ENCODE data around the gene RNU7-1. TPM values are rescaled to one million over a fixed set of nuclear protein-coding genes. Genes with fewer than 3 reads are reported as not detected.
A peak's percentile ranks its signal among the peaks of the same experiment; 100 is the strongest.

The RNU7-1 gene
- total and polyA plus RNA-seq, 12 donors, result not detected

- H3K4me1 ChIP-seq (replicated peaks in 1 of 2), result peaks cover 10 to 24% of the 10 kb centered on the region in 2 donors
- DNase-seq, result peak in 2 of 7 donors; percentile 1 to 15
- H3K27me3 ChIP-seq, result no peaks in the 10 kb centered on the region
- H3K9me3 ChIP-seq (replicated peaks in 1 of 3), result no peaks in the 10 kb centered on the region
- peak overlapping the region in 1 of 4 donors; percentile 33 for H3K4me3 ChIP-seq
- peak overlapping the region in 3 of 5 donors; percentile 7 to 83 (median 68) for H3K27ac ChIP-seq
- WGBS, 4 donors, result 68 to 75% (median 70%) methylated on average over 4 to 22 of the region's 22 CpGs
- TF ChIP-seq POLR2A (IDR thresholded peaks at IDR 0.05) (no peak), CTCF (IDR thresholded peaks at IDR 0.05) (no peak)
- intact Hi-C loops (cut with DNase I), result loop anchor here (10.0 kb wide), 2 partner anchors 77 to 163 kb away; partner anchors contain the start of gene SPSB2 (in 1 of the 2)
- no peaks in the 10 kb centered on the region for H3K36me3 ChIP-seq (replicated peaks in 1 of 2)
Measured at GRCh38 chr12:6952121-6952862, 8.7 kb downstream of the RNU7-1 start.

DNA sequence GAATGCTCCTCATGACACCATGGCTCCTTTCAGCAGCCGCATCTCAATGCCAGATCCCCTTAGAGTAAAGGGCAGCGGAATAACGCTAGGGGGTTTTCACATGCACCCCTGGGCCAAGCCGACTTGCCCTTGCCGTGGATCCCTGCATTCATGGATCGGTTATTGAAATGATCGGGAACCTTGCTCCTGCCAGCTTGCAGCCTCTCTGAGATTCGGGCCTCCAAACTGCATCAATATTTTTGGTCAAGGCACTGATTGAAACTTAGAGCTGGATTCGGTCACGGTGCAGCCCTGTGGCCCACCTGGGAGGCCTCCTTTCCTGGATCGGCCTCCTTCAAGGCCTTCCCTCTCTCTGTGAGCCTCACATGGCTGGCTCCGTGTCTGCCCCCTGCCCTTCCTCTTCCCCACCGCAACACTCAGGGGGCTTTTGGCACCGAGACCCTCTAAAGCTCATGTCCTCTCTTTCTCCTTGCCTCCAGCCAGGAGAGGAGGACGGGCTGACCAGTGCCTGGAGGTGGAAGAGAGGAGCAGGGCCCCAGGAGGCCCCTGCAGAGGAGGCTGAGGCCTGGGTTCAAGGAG lies 9.3 kb downstream of the RNU7-1 start:
- Histone ChIP-seq H3K27ac (peak overlapping the region in 4 of 5 donors; percentile 8 to 83 (median 41)), H3K4me1 (replicated peaks in 1 of 2) (peaks cover 10 to 26% of the 10 kb centered on the region in 2 donors), H3K4me3 (peak overlapping the region in 1 of 4 donors; percentile 33), H3K9me3 (replicated peaks in 1 of 3) (no peaks in the 10 kb centered on the region), H3K36me3 (replicated peaks in 1 of 2) (no peaks in the 10 kb centered on the region), H3K27me3 (no peaks in the 10 kb centered on the region)
- TF ChIP-seq CTCF (IDR thresholded peaks at IDR 0.05) (no peak), POLR2A (IDR thresholded peaks at IDR 0.05) (no peak)
- 73 to 93% (median 85%) methylated on average over 8 to 15 of the region's 15 CpGs for WGBS, 4 donors
- peak in 1 of 7 donors; percentile 13 for DNase-seq
- intact Hi-C loops (cut with DNase I), result loop anchor here (10.0 kb wide), 2 partner anchors 78 to 162 kb away; partner anchors contain the start of gene SPSB2 (in 1 of the 2)

DNA sequence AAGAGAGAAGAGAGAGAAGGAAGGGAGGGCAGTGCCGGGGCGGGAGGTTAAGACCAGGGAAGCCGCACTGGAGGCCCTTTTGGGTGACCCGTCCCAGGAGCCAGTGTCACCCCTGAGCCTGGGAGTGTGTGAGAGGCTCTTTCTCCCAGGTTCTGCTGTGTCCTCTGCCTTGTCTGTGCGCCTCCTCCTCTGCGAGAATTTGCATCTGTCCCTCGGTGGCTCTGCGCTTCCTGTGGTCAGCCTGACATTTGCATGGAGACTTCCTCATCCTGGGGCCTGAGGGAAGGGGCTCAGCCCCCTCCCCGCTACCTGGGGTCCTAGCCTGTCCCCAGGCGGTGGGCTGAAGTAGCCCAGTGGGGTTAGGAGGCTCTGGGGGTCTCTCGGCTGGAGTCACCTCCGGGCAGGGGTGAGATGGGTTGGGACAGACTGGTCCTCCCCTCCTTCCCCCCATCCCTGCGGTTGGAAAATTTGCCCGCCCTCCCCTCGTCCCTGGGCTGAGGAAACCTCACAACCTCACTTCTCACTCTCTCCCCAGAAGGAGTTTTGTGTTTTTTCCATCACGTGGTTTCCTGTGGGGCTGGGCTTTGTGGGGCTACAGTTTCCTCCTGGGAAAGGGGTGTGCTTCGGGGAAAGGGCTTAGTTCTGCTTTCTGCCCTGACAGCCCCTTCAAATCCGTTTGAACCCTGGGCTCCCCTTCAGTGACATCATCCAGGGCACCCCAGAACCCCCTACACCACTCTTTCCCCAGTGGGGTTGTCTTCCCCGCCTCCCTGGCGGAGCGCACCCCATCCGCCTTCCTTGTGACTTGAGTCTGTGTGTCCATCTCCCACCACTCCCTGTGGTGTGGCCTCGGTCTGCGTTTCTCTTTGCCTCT lies 10.1 kb downstream of the RNU7-1 start:
- Histone ChIP-seq H3K4me1 (replicated peaks in 1 of 2) (peaks cover 10 to 34% of the 10 kb centered on the region in 2 donors), H3K27me3 (no peaks in the 10 kb centered on the region), H3K27ac (peak overlapping the region; percentile 4 to 83 (median 14)), H3K9me3 (replicated peaks in 1 of 3) (no peaks in the 10 kb centered on the region), H3K36me3 (replicated peaks in 1 of 2) (no peaks in the 10 kb centered on the region), H3K4me3 (peak overlapping the region in 1 of 4 donors; percentile 33)
- TF ChIP-seq CTCF (IDR thresholded peaks at IDR 0.05), result no peak
- peak; percentile 28 to 33 for TF ChIP-seq POLR2A (IDR thresholded peaks at IDR 0.05)
- DNase-seq, result peak in 5 of 7 donors; percentile 43 to 66 (median 57)
- intact Hi-C loops (cut with DNase I), result loop anchor here (10.0 kb wide), 2 partner anchors 79 to 161 kb away; partner anchors contain the start of gene SPSB2 (in 1 of the 2)
- WGBS, 4 donors, result 58 to 69% (median 60%) methylated on average over 20 to 24 of the region's 24 CpGs
